Measurements from ENCODE around the gene AGAP2. TPM values are rescaled to one million over a fixed set of nuclear protein-coding genes. Genes with fewer than 3 reads are reported as not detected.

AGAP2 gene
- total and polyA plus RNA-seq, 2 donors (not counting 1 experiment from before 2014, with no cell fraction given), result 22.2 to 27.0 TPM

GRCh38 chr12:57782608-57783465 is 44.3 kb upstream of the AGAP2 start, which contains the start of gene TSFM:
Gene TSFM (plus strand): TSS chr12:57782787. CDS start chr12:57782802, 15 bp downstream.
- Histone ChIP-seq H3K27me3 (replicated peaks in 1 of 4; ENCODE audit: control extremely low read depth in 1 of 4, control insufficient read depth in 3 of 4, insufficient read depth in 4 of 4, low read length in 3 of 4) (no peaks in the 10 kb centered on the region), H4K20me1 (ENCODE audit: control insufficient read depth, insufficient read depth, low read length, poor library complexity, severe bottlenecking) (no peaks in the 10 kb centered on the region), H3K4me3 (ENCODE audit: control extremely low read depth in 1 of 5, extremely low read depth in 1 of 5, insufficient read depth in 1 of 5, low read depth in 2 of 5, low read length in 4 of 5) (peak within 1 kb of the TSS; percentile 83 to 100 (median 98)), H3K27ac (ENCODE audit: low read length in 2 of 2) (peak within 1 kb of the TSS; percentile 45 to 77), H3K36me3 (replicated peaks in 1 of 2; ENCODE audit: control extremely low read depth in 1 of 2, control insufficient read depth in 1 of 2, extremely low read depth in 1 of 2, insufficient read depth in 2 of 2, low read length in 1 of 2) (peaks cover 9 to 26% of the 10 kb centered on the region in 2 experiments), H3K9ac (ENCODE audit: low read length) (peak within 1 kb of the TSS; percentile 94), H3K4me2 (replicated peaks; ENCODE audit: low read depth, low read length, poor library complexity, severe bottlenecking) (peak within 1 kb of the TSS; percentile 98), H2AFZ (ENCODE audit: insufficient read depth, low read depth, low read length, poor library complexity, severe bottlenecking) (peak within 1 kb of the TSS; percentile 91), H3K79me2 (ENCODE audit: control insufficient read depth, insufficient read depth, low read length) (peaks cover 25% of the 10 kb centered on the region), H3K9me3 (ENCODE audit: control extremely low read depth in 1 of 3, control insufficient read depth in 2 of 3, insufficient read depth in 1 of 3, low read length in 2 of 3) (no peaks in the 10 kb centered on the region), H3K4me1 (ENCODE audit: control insufficient read depth in 2 of 2, insufficient read depth in 2 of 2, low read length in 2 of 2) (peaks cover 9 to 17% of the 10 kb centered on the region in 2 donors)
- ChIA-PET CTCF (interaction anchor here (0.6 to 6.9 kb wide), 17 partner anchors 11 to 127 kb away, joined by 3 to 59 read pairs (median 4); partner anchors contain the start of genes CYP27B1, EEF1AKMT3, MARCHF9 and METTL1), POLR2A (interaction anchor here (0.7 to 0.8 kb wide), 2 partner anchors 36 to 278 kb away, joined by 3 to 5 read pairs; no protein-coding TSS in a partner anchor)
- WGBS (ENCODE audit: insufficient coverage), result under 1% methylated on average over 45 of the region's 45 CpGs
- TF ChIP-seq CTCF (IDR thresholded peaks at IDR 0.05) (peak; percentile 94), EZH2 (IDR thresholded peaks at IDR 0.05; ENCODE audit: borderline replicate concordance, insufficient read depth, low read depth, low read length, poor library complexity, severe bottlenecking) (no peak)
- Mint-ChIP-seq H3K4me1 (peaks cover 18% of the 10 kb centered on the region), H3K9me3 (ENCODE audit: insufficient read depth) (no peaks in the 10 kb centered on the region), H3K27me3 (no peaks in the 10 kb centered on the region), H3K27ac (peak within 1 kb of the TSS; percentile 96), H3K4me3 (peak within 1 kb of the TSS; percentile 100)
- intact Hi-C loops (cut with micrococcal nuclease), result loop anchor here (1.0 to 5.0 kb wide), 5 partner anchors 11 to 122 kb away; partner anchors contain the start of genes EEF1AKMT3 and METTL1
- ATAC-seq (ENCODE audit: low read depth), result peak; percentile 99
- DNase-seq, result peak; percentile 96
